Measurements from ENCODE around the gene KLF14. TPM values are rescaled to one million over a fixed set of nuclear protein-coding genes. Genes with fewer than 3 reads are reported as not detected.

KLF14 gene
- total and polyA plus RNA-seq, 2 of the 13 experiments (the other 11 are each of a cell fraction or from before 2014, with no cell fraction given) = not detected

- FAIRE-seq (no peak), ATAC-seq (peak; percentile 91), DNase-seq (ENCODE audit: low spot score) (no peak)
- intact Hi-C loops (cut with micrococcal nuclease; ENCODE audit: unreplicated experiment) (no loop called here), in situ Hi-C loops (cut with HindIII; ENCODE audit: extremely low pct_ligation_motif_present, low pct_unique_long_range_greater_than_20kb) (no loop called here)
- Histone ChIP-seq H3K79me2 (ENCODE audit: insufficient read depth, low read length) (no peaks in the 10 kb centered on the region), H3K36me3 (replicated peaks in 1 of 2; ENCODE audit: control insufficient read depth in 1 of 2, insufficient read depth in 2 of 2, low read length in 2 of 2) (no peaks in the 10 kb centered on the region), H3K4me1 (ENCODE audit: insufficient read depth, low read length) (peaks cover 5% of the 10 kb centered on the region; the same call in 1 of the 2 replicates), H4K20me1 (ENCODE audit: insufficient read depth, low read length) (no peaks in the 10 kb centered on the region), H3K27ac (ENCODE audit: extremely low read length, insufficient read depth, low read length) (no peak overlapping the region), H3K4me3 (replicated peaks in 1 of 3; ENCODE audit: insufficient read depth in 1 of 3, low read depth in 2 of 3, low read length in 3 of 3) (peak overlapping the region; percentile 44 to 73 (median 62); a peak in 4 of 6 replicates), H3K4me2 (ENCODE audit: low read depth, low read length) (peak overlapping the region; percentile 52), H3K27me3 (ENCODE audit: control insufficient read depth in 1 of 2, insufficient read depth in 2 of 2, low read length in 2 of 2) (peaks cover 6 to 58% of the 10 kb centered on the region in 2 experiments), H2AFZ (ENCODE audit: low read length) (no peak overlapping the region), H3K9me3 (ENCODE audit: low read length) (no peaks in the 10 kb centered on the region), H3K9ac (ENCODE audit: insufficient read depth, low read depth, low read length) (no peak overlapping the region)
- no TSS peak for BruUV-seq (replicated peaks)
- POLR2A ChIA-PET = no interaction called here
- CTCF ChIA-PET (ENCODE audit: low intra/inter-chr PET ratio, low total read pairs) = interaction anchor here (0.7 kb wide), 1 partner anchor 25 kb away, joined by 4 read pairs; no protein-coding TSS in a partner anchor
- 61% methylated on average over 35 of the region's 100 CpGs for WGBS (ENCODE audit: low lambda C conversion rate)
- TF ChIP-seq TERF1 (CRISPR knock-in tag; IDR thresholded peaks at IDR 0.05) (no peak), KLF13 (CRISPR knock-in tag; IDR thresholded peaks at IDR 0.05) (no peak), FLYWCH1 (CRISPR knock-in tag; IDR thresholded peaks at IDR 0.05) (no peak), TFDP2 (CRISPR knock-in tag; IDR thresholded peaks at IDR 0.05) (0 out of 2 replicates have a peak, but pooled peaks have one; percentile 10), ZNF333 (CRISPR knock-in tag; IDR thresholded peaks at IDR 0.05; ENCODE audit: borderline replicate concordance) (no peak), NCOR1 (IDR thresholded peaks at IDR 0.05; ENCODE audit: borderline replicate concordance, low read length) (no peak), CTCF (CRISPR knock-in tag; IDR thresholded peaks at IDR 0.05) (peak; percentile 25; the same call in 1 of the 2 replicates), MAF1 (CRISPR knock-in tag; IDR thresholded peaks at IDR 0.05; ENCODE audit: borderline replicate concordance) (no peak), ATF3 (CRISPR knock-in tag; IDR thresholded peaks at IDR 0.05) (no peak), HNF4G (IDR thresholded peaks at IDR 0.05; ENCODE audit: borderline replicate concordance, low read depth, low read length) (no peak), HNF4G (CRISPR knock-in tag; IDR thresholded peaks at IDR 0.05; ENCODE audit: borderline replicate concordance, low read depth) (no peak), TRIM22 (IDR thresholded peaks at IDR 0.05) (no peak), ZNF317 (CRISPR knock-in tag; IDR thresholded peaks at IDR 0.05) (no peak), PLSCR1 (CRISPR knock-in tag; IDR thresholded peaks at IDR 0.05; ENCODE audit: borderline replicate concordance) (no peak), ZNF577 (CRISPR knock-in tag; IDR thresholded peaks at IDR 0.05; ENCODE audit: borderline replicate concordance, low read depth) (no peak), GZF1 (CRISPR knock-in tag; IDR thresholded peaks at IDR 0.05) (no peak)
Observed at GRCh38 chr7:130732980-130733930, 752 bp downstream of the KLF14 start.
